Putamen (tissue), 1 donor: Measurements from ENCODE around the gene LY86.
"Not testable (repeated sequence)": the region's sequence is repeated elsewhere in the genome, so short reads cannot be mapped to it uniquely, and the experiment has no call there.

ENCODE experiments used
- DNase-seq: peaks from one replicate; pipeline ENCODE4 v3.0.0-alpha.2; 2016; ENCODE audit warnings: low spot score

LY86 gene

GRCh38 chr6:6596529-6597328 is 8.2 kb downstream of the LY86 start:
- peak; percentile 10 for DNase-seq

- no peak for DNase-seq
Observed at GRCh38 chr6:6597682-6598081, 9.2 kb downstream of the LY86 start.

DNA sequence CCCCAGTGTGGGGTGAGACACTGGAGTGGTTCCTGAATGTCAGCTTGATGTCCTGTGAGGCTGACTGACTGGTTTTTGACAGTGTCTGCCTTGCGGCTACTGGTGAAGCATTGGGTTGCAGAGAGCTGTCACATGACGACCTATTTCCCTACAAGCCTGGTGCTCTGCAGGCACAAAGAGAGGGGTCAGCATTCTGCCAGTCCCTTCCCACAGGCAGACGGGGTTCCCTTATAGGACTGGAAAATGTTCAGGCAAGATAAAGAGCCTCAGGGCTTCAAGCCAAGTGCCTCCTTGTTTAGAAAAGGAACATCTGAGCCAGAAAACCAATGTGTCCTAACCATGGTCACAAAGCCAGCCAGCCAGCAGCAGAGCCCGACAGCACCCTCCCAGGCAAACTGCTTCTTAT is 11.0 kb downstream of the LY86 start:
- peak; percentile 49 for DNase-seq

DNA sequence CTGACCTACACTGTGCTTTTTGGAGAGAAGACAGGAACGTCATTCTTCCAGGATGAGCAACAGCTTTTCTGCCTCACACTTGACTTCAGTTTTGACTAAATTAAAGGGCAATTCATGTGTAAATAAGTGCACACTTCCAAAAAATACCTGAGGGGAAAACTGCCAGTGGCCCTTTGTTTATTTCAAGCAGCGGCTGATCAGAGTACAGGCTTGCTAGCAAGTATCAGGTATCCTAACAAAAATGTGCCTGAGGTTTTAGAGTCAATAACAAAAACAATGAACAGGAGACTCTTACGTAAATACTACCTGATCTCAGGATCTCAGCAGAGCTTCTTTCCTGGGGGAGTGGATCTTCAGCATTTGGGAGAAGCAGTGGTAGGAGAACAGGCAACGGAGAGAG is 12.4 kb downstream of the LY86 start:
- no peak for DNase-seq

DNA sequence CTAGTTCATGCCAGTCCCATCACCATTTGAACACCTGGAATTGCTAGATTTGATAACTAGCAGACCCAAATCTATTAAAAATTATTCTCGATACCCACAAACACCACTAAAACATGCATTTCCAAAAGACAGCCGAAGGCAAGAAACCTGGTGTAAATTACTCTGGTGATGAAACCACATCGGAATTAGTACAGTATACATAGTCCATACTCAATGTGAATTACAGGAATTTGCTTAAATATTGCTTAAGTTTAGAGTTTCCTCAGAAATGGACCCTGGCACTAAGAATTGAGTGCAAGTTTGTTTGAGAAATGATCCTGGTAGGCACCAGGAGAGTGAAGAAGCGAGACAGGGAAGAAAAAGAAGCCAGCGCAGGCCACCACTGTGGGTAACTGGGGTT is 13.7 kb downstream of the LY86 start:
- DNase-seq: no peak

- no peak for DNase-seq
Observed at GRCh38 chr6:6603317-6603716, 14.8 kb downstream of the LY86 start.

DNA sequence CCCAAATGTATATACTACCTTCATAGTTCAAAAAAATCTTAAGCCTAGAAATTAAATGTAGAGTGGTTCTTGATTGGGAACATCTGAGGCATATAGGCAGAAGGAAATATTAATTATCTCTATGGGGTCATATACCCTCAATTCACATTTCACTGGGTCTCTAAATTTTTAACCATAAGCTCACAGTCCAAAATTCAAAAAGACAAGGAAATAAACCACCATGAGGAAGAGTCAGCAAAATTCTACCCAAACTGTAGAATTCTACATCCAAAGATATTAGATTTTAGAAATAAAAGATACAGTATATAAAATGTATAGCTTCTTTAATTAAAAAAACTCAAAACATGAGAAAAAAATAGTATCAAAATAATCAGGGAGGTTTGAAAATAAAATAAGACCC is 15.5 kb downstream of the LY86 start:
- no peak for DNase-seq

DNA sequence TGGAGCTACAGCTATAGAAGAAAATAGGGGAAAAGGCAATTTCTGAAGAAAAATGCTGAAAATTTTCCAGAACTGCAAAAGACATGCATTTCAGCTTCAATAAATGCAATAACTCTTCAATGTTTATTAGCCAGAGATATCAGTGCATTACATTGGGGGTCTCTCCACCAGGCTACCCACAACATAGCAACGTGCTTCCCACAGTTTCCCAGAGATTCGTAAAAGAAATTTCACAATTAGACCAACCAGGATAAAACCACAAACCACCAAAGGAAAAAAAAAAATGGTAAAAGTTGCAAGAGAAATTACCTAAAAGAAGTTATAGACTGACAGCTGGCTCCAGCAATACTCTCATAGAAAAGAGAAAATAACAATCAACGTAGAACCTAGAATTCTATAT is 16.0 kb downstream of the LY86 start:
- no peak for DNase-seq

DNA sequence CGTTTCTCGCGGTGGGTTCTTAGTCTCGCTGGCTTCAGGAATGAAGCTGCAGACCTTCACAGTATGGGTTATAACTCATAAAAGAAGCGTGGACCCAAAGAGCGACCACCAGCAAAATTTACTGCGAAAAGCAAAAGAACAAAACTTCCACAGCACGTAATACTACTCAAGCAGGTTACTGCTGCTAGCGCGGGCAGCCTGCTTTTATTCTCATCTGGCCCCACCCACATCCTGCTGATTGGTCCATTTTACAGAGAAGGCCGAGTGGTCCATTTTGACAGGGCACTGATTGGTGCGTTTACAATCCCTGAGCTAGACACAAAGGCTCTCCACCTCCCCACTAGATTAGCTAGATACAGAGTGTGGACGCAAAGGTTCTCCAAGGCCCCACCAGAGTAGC is 17.4 kb downstream of the LY86 start:
- no peak for DNase-seq

- DNase-seq: not testable (repeated sequence)
Observed at GRCh38 chr6:6606391-6607030, 18.0 kb downstream of the LY86 start.

DNA sequence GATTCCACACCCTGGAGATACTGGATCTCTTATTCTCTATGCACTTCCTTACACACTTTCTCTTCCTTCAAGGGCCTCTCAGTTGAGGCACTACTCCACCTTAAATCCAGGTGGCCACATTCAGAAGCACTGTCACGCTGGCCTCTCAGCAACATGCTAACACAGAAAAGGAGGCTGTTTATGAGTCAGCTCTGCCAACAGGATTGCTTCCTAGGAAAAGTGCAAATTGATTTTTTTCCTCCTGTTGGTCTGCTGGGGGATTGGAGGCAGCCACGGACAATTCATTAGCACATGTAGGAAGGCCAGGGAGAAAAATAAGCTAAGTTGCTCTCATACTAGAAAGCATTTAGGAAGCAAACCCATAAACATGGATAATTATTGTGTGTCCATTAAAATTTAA is 20.9 kb downstream of the LY86 start:
- no peak for DNase-seq

DNA sequence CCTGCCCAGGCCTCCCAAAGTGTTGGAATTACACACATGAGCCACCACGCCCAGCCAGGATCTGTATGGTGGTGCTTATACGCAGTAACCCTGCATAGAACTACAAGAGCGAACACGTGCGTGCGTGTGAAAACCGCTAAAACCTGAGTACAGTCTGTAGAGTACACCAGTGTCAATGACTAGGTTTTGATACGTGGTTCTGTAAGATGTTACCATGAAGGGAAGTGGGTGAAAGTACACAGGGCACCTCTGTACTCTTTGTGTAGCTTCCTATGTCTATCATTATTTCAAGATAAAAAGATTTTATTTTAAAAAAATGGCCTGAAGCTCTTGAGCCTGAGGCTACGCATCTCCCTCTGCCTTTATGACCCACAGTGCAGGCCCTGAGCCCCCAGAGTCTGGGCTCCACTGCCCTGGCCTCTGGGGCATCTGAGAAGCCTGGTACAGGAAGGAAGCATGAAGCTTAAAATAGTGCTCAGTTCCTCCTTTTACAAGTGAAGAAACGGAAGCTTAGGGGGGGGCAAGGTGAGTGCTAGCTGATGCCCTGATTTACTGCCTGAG is 21.6 kb downstream of the LY86 start:
- peak; percentile 19 for DNase-seq

DNA sequence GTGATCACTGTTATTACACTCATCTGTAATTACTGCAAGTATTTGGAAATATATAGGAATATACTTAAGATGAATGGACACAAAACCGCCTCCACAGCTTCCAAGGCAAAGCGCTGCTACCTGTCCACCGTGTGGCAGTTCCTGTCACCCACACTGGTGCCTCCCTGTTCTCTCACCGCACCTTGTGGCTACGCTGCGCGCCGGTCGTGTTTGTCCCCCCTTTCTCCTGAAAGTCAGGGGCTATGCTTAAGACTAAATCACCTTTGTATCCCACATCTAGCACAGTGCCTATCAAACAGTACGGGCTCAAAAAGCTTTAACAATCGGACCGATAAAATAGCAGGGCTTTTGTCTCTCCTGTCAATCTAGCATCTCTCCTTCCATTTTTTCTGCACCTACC is 23.0 kb downstream of the LY86 start:
- DNase-seq: no peak

GRCh38 chr6:6612308-6612707 is 23.8 kb downstream of the LY86 start:
- DNase-seq: no peak

- not testable (repeated sequence) for DNase-seq
Observed at GRCh38 chr6:6613103-6613718, 24.7 kb downstream of the LY86 start.

- DNase-seq: no peak
Observed at GRCh38 chr6:6614096-6614982, 25.8 kb downstream of the LY86 start.

DNA sequence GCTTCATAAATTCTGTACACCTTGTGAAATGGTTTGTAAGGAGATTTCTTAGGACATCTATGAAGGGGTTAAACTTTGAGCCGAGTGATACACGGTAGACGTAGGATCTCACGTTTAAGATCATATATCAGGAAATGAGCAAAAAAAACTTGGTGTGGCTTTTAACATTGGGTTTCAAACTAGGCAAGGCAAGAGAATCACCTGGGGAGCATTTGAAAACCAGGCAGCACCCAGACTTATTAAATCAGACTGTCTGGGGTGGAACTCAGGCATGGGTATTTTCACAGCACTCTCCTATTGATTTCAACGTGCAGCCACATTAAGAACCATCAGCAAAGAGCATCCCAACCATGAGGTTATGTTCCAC is 26.4 kb downstream of the LY86 start:
- DNase-seq: no peak

DNA sequence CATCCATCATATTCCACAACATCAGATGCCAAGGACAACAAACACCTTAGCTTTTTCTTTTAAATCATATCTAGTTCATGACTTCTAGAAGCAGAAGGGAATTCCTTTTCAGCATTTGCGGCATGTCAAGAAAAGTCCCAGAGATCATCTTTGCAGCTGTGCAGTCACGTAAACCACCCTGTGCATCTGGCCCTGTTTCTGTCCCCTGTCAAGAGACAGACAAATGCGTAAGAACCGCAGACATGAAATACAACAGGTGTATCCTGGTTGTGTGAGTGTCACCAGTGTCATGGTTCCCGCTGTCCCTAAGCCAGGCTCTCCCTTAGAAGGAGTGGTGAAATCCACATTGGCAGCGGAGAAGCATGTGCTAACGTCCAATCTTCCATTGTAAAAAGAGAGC is 28.1 kb downstream of the LY86 start:
- DNase-seq: no peak

DNA sequence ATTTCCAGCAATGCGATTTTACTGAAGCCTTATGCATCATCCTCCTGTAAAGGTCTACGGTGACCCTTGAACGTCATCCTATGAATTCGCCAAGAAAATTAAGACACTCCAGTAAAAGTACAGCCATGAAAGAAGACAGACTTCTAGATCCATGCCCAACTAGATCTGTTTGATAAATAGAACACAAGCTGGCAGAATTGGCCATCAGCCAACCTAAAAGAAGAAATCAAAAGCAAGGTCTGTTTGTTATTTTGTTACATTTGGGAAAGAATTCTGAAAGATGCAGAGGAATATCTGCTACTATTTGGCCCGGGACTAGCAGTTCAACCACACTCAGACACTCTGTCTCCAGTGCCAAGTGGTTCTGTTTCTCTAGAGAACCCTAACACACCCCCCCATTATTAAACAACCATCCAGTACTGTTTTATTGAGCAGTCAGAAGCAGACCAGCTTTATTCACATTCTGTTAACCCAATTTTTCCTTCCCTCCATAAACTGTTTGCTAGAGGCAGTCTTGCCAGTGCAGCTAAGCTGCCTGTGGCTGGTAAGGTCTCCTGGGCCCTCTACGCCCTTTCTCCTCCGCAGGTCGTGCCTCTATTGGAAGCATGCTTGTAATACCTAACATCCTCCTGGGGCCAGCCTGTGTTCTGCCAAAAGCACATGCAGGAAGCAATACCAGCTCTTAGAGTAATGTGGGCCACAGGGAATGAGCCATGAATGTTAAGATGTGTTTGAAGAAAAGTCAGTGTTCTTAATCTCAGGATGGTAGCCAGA is 30.7 kb downstream of the LY86 start:
- no peak for DNase-seq

DNA sequence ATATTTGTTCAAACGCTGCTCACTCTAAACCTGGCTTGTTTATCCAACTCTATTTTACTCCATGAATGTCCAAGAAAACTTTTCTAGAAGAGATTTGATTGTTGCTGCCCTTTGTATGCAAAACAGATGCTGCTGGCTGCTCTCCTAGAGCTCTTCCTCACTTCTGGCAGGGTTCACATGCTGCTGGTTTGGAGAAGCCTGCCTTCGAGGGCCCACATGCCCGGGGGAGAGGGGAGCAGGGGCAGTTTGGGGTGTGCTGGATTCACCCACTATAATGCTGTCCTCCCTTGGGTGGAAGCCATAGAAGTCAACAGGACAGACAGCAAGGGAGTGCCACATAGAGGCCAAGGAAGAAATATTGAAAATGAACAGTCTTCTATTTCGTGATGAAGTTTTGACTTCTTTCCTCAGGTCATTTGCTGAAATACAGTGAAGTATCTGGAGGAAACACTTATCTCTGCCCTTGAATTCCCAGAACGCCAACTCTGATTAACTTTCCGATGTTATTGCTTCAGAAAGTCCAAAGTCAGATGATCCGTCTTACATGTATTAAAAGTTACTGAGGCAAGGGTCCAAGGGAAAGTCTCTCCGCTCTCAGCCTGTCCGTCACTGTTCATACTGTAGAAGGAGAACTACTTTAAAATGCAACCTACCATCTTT is 32.4 kb downstream of the LY86 start:
- no peak for DNase-seq

DNA sequence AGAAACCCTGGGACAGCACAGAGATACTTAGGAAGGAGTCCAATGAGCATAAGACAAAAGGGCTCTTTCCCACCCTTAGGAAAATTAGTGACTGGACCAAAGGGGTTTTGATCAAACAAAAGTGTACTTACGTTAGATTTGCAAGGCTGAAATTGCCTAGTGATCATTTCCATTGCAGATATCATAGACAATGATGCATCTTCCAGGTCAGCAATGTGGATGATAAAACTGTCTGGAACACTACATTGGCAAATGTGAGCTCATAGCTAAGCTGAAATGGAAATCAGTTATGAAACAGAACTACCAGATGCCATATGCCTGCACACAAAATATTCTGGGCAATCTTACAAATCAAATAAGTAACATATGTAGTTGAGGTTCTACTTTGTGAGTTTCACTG is 34.0 kb downstream of the LY86 start:
- no peak for DNase-seq
